AG09309 (cell line): Measurements from ENCODE around the gene CGNL1.

Experiments used
- DNase-seq: peaks from one replicate; pipeline ENCODE4 v3.0.0-alpha.2; 2010; ENCODE audit warnings: low read depth
- H3K4me3 ChIP-seq: 2 replicates; pipeline ENCODE4 v1.5.1; 2011; ENCODE audit warnings: mild to moderate bottlenecking, low read depth, low read length, moderate library complexity; ENCODE audit not compliant: control insufficient read depth
- TF ChIP-seq, protein P1 (sequence below): IDR thresholded peaks from 2 replicates; pipeline ENCODE4 v1.5.1; 2011; ENCODE audit warnings: mild to moderate bottlenecking, low read depth, low read length, inconsistent platforms; ENCODE audit not compliant: insufficient read depth, control insufficient read depth; ENCODE audit errors: missing control alignments

Gene CGNL1

DNA sequence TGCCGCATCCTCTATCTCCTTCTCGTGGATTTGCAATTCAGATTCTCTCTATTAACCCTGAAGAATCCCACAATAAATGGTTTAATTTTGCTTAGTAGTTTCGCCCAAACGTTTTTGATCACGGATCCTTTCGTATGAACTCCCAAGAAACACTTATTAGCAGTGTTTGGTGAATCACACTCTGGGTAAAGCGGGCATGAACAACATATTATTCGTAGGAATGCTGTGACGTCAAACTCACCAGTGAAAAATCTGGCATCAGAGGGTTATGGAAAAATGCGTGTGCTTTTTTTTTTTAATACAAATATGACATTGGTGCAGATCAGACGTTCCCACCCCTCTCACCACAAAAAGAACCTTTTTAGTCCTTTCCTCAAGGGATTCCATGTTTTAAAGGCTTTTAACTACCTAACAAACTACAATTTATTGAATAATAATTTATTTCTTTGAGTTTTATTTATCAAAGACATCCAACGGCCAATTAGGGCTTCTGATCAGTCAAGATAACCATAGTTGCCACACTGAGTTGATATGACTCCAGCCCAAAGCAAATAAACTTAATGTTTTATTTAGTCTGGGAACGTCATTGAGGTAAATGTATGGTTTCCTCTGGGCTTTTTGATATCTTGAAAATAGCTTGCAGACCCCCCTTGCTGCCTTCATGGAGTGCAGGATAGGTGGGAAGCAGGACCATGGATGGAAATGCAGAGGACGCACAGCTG lies 45.5 kb upstream of the CGNL1 start:
- TF ChIP-seq, protein P1, sequence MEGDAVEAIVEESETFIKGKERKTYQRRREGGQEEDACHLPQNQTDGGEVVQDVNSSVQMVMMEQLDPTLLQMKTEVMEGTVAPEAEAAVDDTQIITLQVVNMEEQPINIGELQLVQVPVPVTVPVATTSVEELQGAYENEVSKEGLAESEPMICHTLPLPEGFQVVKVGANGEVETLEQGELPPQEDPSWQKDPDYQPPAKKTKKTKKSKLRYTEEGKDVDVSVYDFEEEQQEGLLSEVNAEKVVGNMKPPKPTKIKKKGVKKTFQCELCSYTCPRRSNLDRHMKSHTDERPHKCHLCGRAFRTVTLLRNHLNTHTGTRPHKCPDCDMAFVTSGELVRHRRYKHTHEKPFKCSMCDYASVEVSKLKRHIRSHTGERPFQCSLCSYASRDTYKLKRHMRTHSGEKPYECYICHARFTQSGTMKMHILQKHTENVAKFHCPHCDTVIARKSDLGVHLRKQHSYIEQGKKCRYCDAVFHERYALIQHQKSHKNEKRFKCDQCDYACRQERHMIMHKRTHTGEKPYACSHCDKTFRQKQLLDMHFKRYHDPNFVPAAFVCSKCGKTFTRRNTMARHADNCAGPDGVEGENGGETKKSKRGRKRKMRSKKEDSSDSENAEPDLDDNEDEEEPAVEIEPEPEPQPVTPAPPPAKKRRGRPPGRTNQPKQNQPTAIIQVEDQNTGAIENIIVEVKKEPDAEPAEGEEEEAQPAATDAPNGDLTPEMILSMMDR, result no peak
- no peak overlapping the region for H3K4me3 ChIP-seq
- DNase-seq, result no peak

DNA sequence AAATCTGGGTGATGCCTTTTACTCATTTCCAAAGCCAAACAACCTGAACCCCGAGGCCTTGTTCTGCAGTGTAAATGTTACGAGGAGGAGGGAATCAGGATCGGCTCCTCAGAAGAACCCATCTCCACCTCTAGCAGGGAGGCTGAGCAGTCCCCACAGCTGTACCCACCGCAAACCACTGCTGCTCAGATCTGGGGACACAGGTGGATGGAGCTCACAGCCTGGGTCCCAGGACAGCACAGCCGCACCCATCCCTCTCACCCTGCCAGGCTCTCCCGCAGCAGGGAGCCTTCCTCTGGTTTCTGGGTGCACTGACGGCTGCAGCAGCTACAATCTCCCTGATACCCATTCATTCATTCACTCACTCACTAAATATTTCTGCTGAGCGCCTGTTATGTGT lies 44.0 kb upstream of the CGNL1 start:
- no peak for DNase-seq
- no peak overlapping the region for H3K4me3 ChIP-seq
- TF ChIP-seq, protein P1, result no peak

DNA sequence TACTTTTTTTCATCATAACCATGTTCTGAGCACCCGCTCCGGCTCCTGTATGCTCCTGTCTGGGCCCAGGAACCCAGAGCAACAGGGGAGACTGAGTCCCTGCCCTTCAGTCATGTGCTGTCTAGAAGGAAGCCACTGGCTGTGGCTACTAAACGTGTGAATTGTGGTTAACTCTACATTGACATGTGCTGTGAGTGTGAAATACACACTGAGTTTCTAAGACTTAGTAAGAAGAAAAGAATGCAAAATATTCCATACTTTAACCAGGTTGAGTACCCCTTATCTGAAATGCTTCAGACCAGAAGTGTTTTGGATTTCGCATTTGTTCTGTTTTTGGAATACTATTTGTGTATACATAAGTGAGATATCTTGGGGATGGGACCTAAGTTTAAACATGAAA lies 42.8 kb upstream of the CGNL1 start:
- TF ChIP-seq, protein P1, result no peak
- no peak for DNase-seq
- H3K4me3 ChIP-seq, result no peak overlapping the region

DNA sequence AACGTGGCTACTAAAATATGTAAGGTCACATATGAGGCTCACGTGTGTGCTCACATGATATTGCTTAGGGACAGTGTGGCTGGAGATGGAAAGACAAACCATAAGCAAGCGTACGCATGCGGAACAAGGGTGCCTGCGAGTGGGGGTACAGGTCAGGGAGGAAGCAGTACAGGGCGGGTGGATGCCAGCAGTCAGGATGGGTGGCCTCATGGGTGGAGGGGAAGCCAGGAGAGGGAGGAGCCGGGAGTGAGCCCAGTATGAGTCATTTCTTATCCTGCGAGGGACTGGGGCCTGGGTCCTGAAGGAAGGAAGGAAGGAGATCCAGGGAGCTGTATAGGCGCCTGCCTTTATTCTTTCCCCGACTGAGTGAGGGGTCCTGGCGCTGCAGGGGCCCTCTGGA lies 42.0 kb upstream of the CGNL1 start:
- TF ChIP-seq, protein P1, result no peak
- no peak overlapping the region for H3K4me3 ChIP-seq
- no peak for DNase-seq

DNA sequence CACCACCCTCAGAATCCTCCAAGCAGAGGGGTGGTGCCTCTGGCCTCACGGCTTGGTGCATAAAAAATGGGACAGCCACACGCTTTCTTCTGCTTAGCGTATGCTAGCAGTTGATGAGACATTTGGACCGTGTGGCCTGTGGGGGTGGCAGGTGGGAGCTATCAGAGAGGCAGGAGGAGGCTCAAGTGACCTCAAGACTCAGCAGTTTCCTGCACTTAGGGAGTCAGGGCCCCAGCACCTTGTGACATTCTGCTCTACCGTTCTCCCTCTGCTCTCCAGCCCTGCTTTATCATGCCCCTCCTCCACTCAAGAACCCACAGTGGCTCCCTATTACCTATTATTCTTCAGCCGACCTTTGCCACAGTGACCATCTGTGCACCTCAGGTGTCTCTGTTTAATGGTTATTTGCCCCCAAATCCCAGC lies 41.0 kb upstream of the CGNL1 start:
- no peak for DNase-seq

DNA sequence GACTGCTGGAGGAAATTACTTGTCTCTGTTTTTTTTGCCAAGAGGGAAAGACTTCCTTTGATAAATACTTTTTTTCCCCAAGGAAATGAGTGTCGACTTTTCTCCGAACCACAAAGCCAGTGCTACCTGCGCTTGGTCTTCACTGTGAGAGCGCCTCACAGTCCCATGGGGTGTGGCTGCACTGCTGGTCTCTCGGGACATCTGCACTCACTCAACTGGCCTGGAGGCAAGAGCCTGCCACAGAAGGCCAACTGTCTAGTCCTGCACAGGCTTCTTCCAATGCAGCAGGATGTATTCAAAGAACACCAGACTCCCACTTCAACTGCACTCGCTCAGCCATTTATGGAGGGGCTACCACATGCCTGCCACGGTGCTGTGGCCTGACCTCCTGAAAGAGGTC lies 40.6 kb upstream of the CGNL1 start:
- no peak for DNase-seq
- H3K4me3 ChIP-seq, result no peak overlapping the region
- TF ChIP-seq, protein P1, result no peak

More for the DNA sequence above, 41.0 kb upstream of the CGNL1 start:
- H3K4me3 ChIP-seq, result no peak overlapping the region
- TF ChIP-seq, protein P1, result no peak
